Subcutaneous abdominal adipose tissue (tissue), 5 donors: Measurements from ENCODE around the gene DNAJB4.
"Not testable (repeated sequence)": the region's sequence is repeated elsewhere in the genome, so short reads cannot be mapped to it uniquely, and the experiment has no call there.

Experiments used
- H3K27ac ChIP-seq: one replicate; pipeline ENCODE4 v1.7.0; 2013; ENCODE audit warnings: low read depth, mild to moderate bottlenecking, inconsistent platforms, low read length, moderate library complexity
- H3K27me3 ChIP-seq, 5 donors: one replicate each; pipeline ENCODE4 v1.7.0; 2013; ENCODE audit warnings: low read length in 5 of 5, inconsistent platforms in 1 of 5; ENCODE audit not compliant: control insufficient read depth in 5 of 5, insufficient read depth in 4 of 5
- H3K36me3 ChIP-seq, 5 donors: one replicate each; pipeline ENCODE4 v1.7.0; 2013; ENCODE audit warnings: low read length in 5 of 5; ENCODE audit not compliant: control insufficient read depth in 5 of 5, insufficient read depth in 5 of 5
- H3K4me1 ChIP-seq, 5 donors: one replicate each; pipeline ENCODE4 v1.7.0; 2013; ENCODE audit warnings: low read length in 5 of 5, mild to moderate bottlenecking in 3 of 5, moderate library complexity in 1 of 5; ENCODE audit not compliant: control insufficient read depth in 5 of 5, insufficient read depth in 5 of 5
- H3K4me3 ChIP-seq, 5 donors: one replicate each; pipeline ENCODE4 v1.7.0; 2013; ENCODE audit warnings: low read length in 5 of 5, low read depth in 1 of 5
- H3K9ac ChIP-seq, 5 donors: one replicate each; pipeline ENCODE4 v1.7.0; 2013; ENCODE audit warnings: low read length in 5 of 5, mild to moderate bottlenecking in 4 of 5, moderate library complexity in 3 of 5
- H3K9me3 ChIP-seq, 5 donors: one replicate each; pipeline ENCODE4 v1.7.0; 2013; ENCODE audit warnings: low read length in 5 of 5; ENCODE audit not compliant: control insufficient read depth in 5 of 5
- donor health status: healthy.
- donor health status: healthy.
- donor health status: healthy.
- donor health status: healthy.
- donor health status: healthy.

Gene DNAJB4

DNA sequence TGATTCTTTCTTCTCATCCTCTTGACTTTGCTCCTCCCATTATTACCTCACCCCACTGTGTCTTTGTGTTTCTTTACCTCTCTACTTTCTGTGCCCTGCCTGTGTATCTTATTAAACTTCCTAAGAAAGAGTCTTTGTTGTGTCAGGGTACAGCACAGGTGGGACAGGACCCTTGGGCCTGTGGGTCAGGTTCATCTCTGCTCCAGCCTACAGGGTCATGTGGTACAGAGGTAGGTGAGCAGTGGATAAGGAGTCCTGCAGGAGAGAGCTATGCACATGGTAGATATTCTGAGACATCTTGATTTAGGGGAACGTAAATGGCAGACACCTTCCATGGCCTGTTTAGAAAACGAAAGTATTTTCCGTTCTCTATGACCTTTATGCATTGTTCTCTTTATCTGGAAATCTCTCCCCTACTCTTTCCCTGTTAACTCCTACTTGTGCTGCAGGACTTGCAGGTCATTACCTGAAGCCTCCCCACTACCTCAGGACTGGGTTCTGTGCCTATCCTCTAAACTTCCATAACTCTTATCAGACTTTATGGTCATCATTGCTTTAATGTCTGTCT lies 50.9 kb downstream of the DNAJB4 start:
- Histone ChIP-seq H3K27ac (no peak overlapping the region), H3K36me3 (no peaks in the 10 kb centered on the region), H3K9ac (no peak overlapping the region), H3K27me3 (no peaks in the 10 kb centered on the region), H3K4me3 (peak overlapping the region in 4 of 5 donors; percentile 11 to 51 (median 24)), H3K9me3 (no peaks in the 10 kb centered on the region), H3K4me1 (peaks cover 0 to 30% (median 3%) of the 10 kb centered on the region in 5 donors)

DNA sequence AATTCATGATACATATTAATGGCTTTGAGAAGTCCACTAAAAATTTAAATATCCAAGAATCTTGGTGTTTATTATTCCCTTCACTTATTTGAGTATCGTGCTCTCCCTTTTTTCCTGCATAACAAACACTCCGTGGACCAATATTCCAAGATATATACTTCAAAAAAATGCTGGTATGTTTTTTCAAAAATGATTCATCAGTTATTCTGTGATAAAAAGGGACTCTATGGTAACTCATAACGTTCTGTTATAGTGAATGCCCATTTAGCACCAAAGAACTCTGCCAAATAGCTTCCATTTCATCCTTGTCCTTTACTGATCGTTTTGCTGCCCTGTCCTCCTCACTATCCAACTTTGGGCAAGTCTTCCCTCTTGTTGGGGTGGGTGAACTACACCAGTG lies 53.9 kb downstream of the DNAJB4 start:
- Histone ChIP-seq H3K9ac (no peak overlapping the region), H3K36me3 (no peaks in the 10 kb centered on the region), H3K4me1 (peaks cover 0 to 19% (median 0%) of the 10 kb centered on the region in 5 donors), H3K27ac (no peak overlapping the region), H3K27me3 (no peaks in the 10 kb centered on the region), H3K4me3 (no peak overlapping the region), H3K9me3 (no peaks in the 10 kb centered on the region)

DNA sequence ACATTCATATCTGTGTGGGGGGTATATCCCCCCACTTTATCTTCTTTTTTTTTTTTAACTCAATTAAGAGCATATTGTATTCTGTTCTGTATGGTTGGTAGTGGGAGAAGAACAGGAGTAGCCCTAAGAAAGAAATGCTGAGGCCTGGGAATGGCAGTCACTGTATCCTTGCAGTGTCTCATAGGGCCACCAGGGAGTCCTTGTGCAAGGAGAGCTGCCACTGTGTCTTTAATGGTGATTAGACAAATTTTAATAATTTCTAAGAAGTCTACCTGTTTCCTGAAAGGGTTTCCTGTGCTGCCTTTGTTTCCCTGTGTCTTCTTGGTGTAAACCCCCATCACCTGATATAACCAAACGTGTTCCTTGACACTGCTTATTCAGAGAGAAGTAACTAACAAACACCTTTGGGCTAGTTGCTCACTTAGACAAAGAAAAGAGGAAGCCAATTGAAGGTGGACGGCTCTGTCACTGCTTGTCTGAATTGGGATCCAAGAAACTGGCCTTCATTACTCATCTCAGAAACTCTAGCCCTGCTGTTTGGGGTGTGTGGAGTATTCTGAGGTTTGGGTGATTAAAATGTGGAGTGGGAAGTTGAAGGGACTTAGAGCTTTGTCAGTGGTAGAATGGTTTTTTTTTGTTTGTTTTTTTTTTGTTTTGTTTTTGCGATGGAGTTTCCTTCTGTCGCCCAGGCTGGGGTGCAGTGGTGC lies 56.3 kb downstream of the DNAJB4 start:
- Histone ChIP-seq H3K4me3 (no peak overlapping the region), H3K27ac (no peak overlapping the region), H3K9ac (no peak overlapping the region), H3K27me3 (no peaks in the 10 kb centered on the region), H3K4me1 (peaks cover 0 to 12% (median 0%) of the 10 kb centered on the region in 5 donors), H3K36me3 (no peaks in the 10 kb centered on the region), H3K9me3 (no peaks in the 10 kb centered on the region)

DNA sequence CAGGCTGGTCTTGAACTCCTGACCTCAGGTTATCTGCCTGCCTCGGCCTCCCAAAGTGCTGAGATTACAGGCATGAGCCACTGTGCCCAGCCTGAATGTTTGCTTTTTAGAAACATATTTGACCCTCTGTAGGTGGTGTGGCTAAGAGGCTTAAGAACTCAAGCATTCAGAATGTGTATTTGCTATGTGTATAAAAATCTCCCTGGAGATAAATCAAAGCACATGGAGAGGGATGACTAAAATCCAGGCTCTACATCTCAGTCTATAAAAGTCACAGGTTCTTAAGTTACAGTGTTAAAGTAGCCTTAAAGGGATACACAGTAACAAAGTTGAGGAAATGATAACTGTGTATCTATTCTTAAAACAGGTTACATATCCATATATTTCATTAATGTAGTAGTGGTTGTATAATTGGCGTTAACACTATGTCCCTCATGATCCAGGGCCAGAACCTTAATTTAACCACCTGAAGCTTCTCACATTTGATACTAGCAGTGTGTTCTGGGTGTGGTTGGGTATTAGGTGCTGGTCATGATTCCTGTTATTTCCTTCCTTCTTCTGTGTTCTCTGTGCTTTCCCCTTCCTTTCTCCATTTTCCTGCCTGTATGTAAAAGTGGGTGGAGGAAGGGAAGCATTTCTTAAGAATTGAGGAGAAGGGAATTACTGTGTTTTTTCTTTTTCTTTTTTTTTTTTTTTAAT lies 57.2 kb downstream of the DNAJB4 start:
- Histone ChIP-seq H3K9me3 (no peaks in the 10 kb centered on the region), H3K4me3 (no peak overlapping the region), H3K27ac (no peak overlapping the region), H3K27me3 (no peaks in the 10 kb centered on the region), H3K4me1 (peaks cover 0 to 11% (median 0%) of the 10 kb centered on the region in 5 donors), H3K9ac (no peak overlapping the region), H3K36me3 (no peaks in the 10 kb centered on the region)

DNA sequence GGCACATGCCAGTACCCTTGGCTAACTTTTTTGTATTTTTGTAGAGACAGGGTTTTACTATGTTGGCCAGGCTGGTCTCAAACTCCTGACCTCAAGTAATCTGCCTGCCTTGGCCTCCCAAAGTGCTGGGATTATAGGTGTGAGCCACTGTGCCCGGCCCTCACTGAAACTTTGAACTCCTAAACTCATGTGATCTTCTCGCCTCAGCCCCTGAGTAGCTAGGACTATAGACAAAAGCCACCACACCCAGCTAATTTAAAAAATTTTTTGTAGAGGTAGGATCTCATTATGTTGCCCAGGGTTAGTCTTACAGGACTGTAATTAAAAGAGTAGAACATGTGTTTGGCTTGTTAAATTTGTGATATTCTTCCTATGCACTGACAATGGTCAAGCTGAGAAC lies 60.1 kb downstream of the DNAJB4 start:
- not testable (repeated sequence) for H3K9ac ChIP-seq, H3K27ac ChIP-seq, H3K4me3 ChIP-seq, H3K36me3 ChIP-seq, H3K9me3 ChIP-seq, H3K27me3 ChIP-seq
- peaks cover 0 to 18% (median 0%) of the 10 kb centered on the region in 5 donors for H3K4me1 ChIP-seq
